IMR-90 (cell line): ENCODE data around the gene KIF5C. TPM values are rescaled to one million over a fixed set of nuclear protein-coding genes. Genes with fewer than 3 reads are reported as not detected.

Experiments
- ATAC-seq: fragments of 200-7000 bp; cut with Tn5 transposase; 2 replicates; pipeline ENCODE4 v1.9.1; 2020; ENCODE audit warnings: low read depth, mild to moderate bottlenecking, moderate library complexity
- BruUV-seq: library from RNA; stranded (reverse); fragments of 400-500 nt; replicated peaks from 2 replicates; lab custom pipeline; 2021; lab: Mats Ljungman, UMichigan
- CTCF ChIA-PET: fragments of 300-600 bp; formaldehyde crosslinking; extraction: SDS; loops from one replicate; lab custom pipeline; 2021; ENCODE audit warnings: antibody characterized with exemption; lab: Yijun Ruan, JAX
- POLR2A ChIA-PET: fragments of 300-600 bp; sonication (Branson Sonifier 250); formaldehyde crosslinking; loops from one replicate; lab custom pipeline; 2022; ENCODE audit warnings: antibody characterized with exemption; ENCODE audit not compliant: unreplicated experiment; lab: Charles Lee
- DNase-seq: peaks from one replicate; pipeline ENCODE4 v3.0.0; 2013
- H2AFZ ChIP-seq: replicated peaks from 2 replicates; pipeline ENCODE3; 2013; ENCODE audit warnings: low read length, mild to moderate bottlenecking; ENCODE audit not compliant: poor library complexity
- H2AK5ac ChIP-seq: 2 replicates; pipeline ENCODE4 v1.6.1; 2013; ENCODE audit warnings: low read depth, low read length, inconsistent platforms
- H2AK9ac ChIP-seq: replicated peaks from 2 replicates; pipeline ENCODE3; 2013; ENCODE audit warnings: mild to moderate bottlenecking, low read depth, low read length, moderate library complexity; ENCODE audit not compliant: poor library complexity
- H2BK120ac ChIP-seq: 2 replicates; pipeline ENCODE4 v1.6.1; 2013; ENCODE audit warnings: low read depth, low read length, inconsistent platforms
- H2BK15ac ChIP-seq: 3 replicates; pipeline ENCODE4 v1.6.1; 2013; ENCODE audit warnings: low read depth, low read length, inconsistent platforms
- H2BK20ac ChIP-seq: 2 replicates; pipeline ENCODE4 v1.6.1; 2013; ENCODE audit warnings: low read depth, mild to moderate bottlenecking, inconsistent platforms, low read length, moderate library complexity
- H2BK5ac ChIP-seq: 2 replicates; pipeline ENCODE4 v1.6.1; 2013; ENCODE audit warnings: mild to moderate bottlenecking, low read depth, low read length, inconsistent platforms; ENCODE audit not compliant: poor library complexity, severe bottlenecking
- H3K14ac ChIP-seq: replicated peaks from 2 replicates; pipeline ENCODE4 v1.6.1; 2013; ENCODE audit warnings: low read depth, low read length, inconsistent platforms
- H3K18ac ChIP-seq: 2 replicates; pipeline ENCODE4 v1.6.1; 2013; ENCODE audit warnings: low read depth, low read length, control low read depth
- H3K23ac ChIP-seq: 2 replicates; pipeline ENCODE4 v1.6.1; 2013; ENCODE audit warnings: low read depth, low read length, inconsistent platforms
- H3K27ac ChIP-seq: 2 replicates; pipeline ENCODE4 v1.5.1; 2013; ENCODE audit warnings: mild to moderate bottlenecking, control low read depth, low read length; ENCODE audit not compliant: insufficient read depth
- H3K27me3 ChIP-seq: 2 replicates; pipeline ENCODE4 v1.6.1; 2013; ENCODE audit warnings: low read length; ENCODE audit not compliant: control insufficient read depth, insufficient read depth
- H3K36me3 ChIP-seq: 2 replicates; pipeline ENCODE4 v1.6.1; 2013; ENCODE audit warnings: low read length, mixed read lengths; ENCODE audit not compliant: control insufficient read depth, insufficient read depth
- H3K4ac ChIP-seq: 2 replicates; pipeline ENCODE4 v1.6.1; 2013; ENCODE audit warnings: low read depth, low read length, inconsistent platforms
- H3K4me1 ChIP-seq: 2 replicates; pipeline ENCODE4 v1.6.1; 2013; ENCODE audit warnings: low read length, mixed read lengths; ENCODE audit not compliant: control insufficient read depth, insufficient read depth
- H3K4me2 ChIP-seq: 2 replicates; pipeline ENCODE4 v1.6.1; 2013; ENCODE audit warnings: low read depth, mild to moderate bottlenecking, control low read depth, low read length, moderate library complexity
- H3K4me3 ChIP-seq: 2 replicates; pipeline ENCODE4 v1.5.1; 2013; ENCODE audit warnings: low read depth, mild to moderate bottlenecking, control low read depth, low read length, moderate library complexity; ENCODE audit not compliant: insufficient read depth
- H3K56ac ChIP-seq: 2 replicates; pipeline ENCODE4 v1.6.1; 2013; ENCODE audit warnings: low read length, inconsistent platforms; ENCODE audit not compliant: insufficient read depth; ENCODE audit errors: extremely low read depth
- H3K79me1 ChIP-seq, 2 experiments: 2 replicates each; pipeline ENCODE4 v1.6.1; 2013; ENCODE audit warnings: low read length in 2 of 2, inconsistent platforms in 1 of 2, low read depth in 1 of 2
- H3K9ac ChIP-seq: 2 replicates; pipeline ENCODE4 v1.6.1; 2013; ENCODE audit warnings: low read depth, low read length, control low read depth
- H3K9me1 ChIP-seq: 2 replicates; pipeline ENCODE4 v1.6.1; 2013; ENCODE audit warnings: low read length, inconsistent platforms; ENCODE audit not compliant: insufficient read depth
- H3K9me3 ChIP-seq: 2 replicates; pipeline ENCODE4 v1.6.1; 2013; ENCODE audit warnings: low read length; ENCODE audit not compliant: control insufficient read depth, insufficient read depth
- H4K20me1 ChIP-seq: 2 replicates; pipeline ENCODE4 v1.6.1; 2013; ENCODE audit warnings: low read length, inconsistent platforms; ENCODE audit not compliant: insufficient read depth
- H4K5ac ChIP-seq: 2 replicates; pipeline ENCODE4 v1.6.1; 2013; ENCODE audit warnings: mild to moderate bottlenecking, low read depth, low read length, control low read depth
- H4K8ac ChIP-seq, 2 experiments: 2 replicates each; pipeline ENCODE4 v1.6.1; 2013; ENCODE audit warnings: low read depth in 2 of 2, low read length in 2 of 2, control low read depth in 1 of 2, inconsistent platforms in 1 of 2
- H4K91ac ChIP-seq: 2 replicates; pipeline ENCODE4 v1.6.1; 2013; ENCODE audit warnings: low read depth, low read length, inconsistent platforms; ENCODE audit not compliant: insufficient read depth
- BHLHE40 ChIP-seq: fragments of 150-350 bp; IDR thresholded peaks from 2 replicates; pipeline ENCODE4 v1.6.1; 2016; ENCODE audit warnings: mild to moderate bottlenecking, low read depth, low read length
- CEBPB ChIP-seq: IDR thresholded peaks from 2 replicates; pipeline ENCODE4 v1.6.1; 2012; ENCODE audit warnings: low read depth, low read length, improper control_type of control experiment
- CHD1 ChIP-seq: IDR thresholded peaks from 2 replicates; pipeline ENCODE4 v1.6.1; 2012; ENCODE audit warnings: low read depth, low read length, improper control_type of control experiment
- CTCF ChIP-seq: conservative IDR thresholded peaks from 2 replicates; pipeline ENCODE4 v1.5.1; 2012; ENCODE audit warnings: mild to moderate bottlenecking, low read depth, low read length, improper control_type of control experiment
- ELK1 ChIP-seq: fragments of 150-350 bp; IDR thresholded peaks from 2 replicates; pipeline ENCODE4 v1.6.1; 2016; ENCODE audit warnings: low read depth, mild to moderate bottlenecking, low read length, moderate library complexity, borderline replicate concordance
- FOS ChIP-seq: fragments of 150-350 bp; IDR thresholded peaks from 2 replicates; pipeline ENCODE4 v1.6.1; 2016; ENCODE audit warnings: low read depth, low read length
- MAFK ChIP-seq: IDR thresholded peaks from 2 replicates; pipeline ENCODE4 v1.6.1; 2012; ENCODE audit warnings: low read depth, low read length, improper control_type of control experiment
- MAZ ChIP-seq: IDR thresholded peaks from 2 replicates; pipeline ENCODE4 v1.6.1; 2012; ENCODE audit warnings: low read depth, mild to moderate bottlenecking, low read length, improper control_type of control experiment, moderate library complexity, borderline replicate concordance
- POLR2A ChIP-seq: IDR thresholded peaks from 2 replicates; pipeline ENCODE4 v1.6.1; 2012; ENCODE audit warnings: mild to moderate bottlenecking, low read depth, low read length
- RAD21 ChIP-seq: IDR thresholded peaks from 2 replicates; pipeline ENCODE4 v1.6.1; 2012; ENCODE audit warnings: low read length, improper control_type of control experiment
- RCOR1 ChIP-seq: IDR thresholded peaks from 2 replicates; pipeline ENCODE4 v1.6.1; 2012; ENCODE audit warnings: mild to moderate bottlenecking, low read length, improper control_type of control experiment; ENCODE audit not compliant: insufficient replicate concordance
- SMC3 ChIP-seq: fragments of 150-350 bp; IDR thresholded peaks from 2 replicates; pipeline ENCODE4 v1.6.1; 2016; ENCODE audit warnings: low read depth, mild to moderate bottlenecking, antibody characterized with exemption, low read length, moderate library complexity
- USF2 ChIP-seq: fragments of 150-350 bp; IDR thresholded peaks from 2 replicates; pipeline ENCODE4 v1.6.1; 2017; ENCODE audit warnings: mild to moderate bottlenecking, antibody characterized with exemption, low read length, low read depth
- WGBS, 2 experiments: methylation state at CpG; one replicate each; pipeline versions ENCODE4 v1.1.5 to v1.1.7; 2013; ENCODE audit warnings: missing lambda C conversion rate in 2 of 2; ENCODE audit not compliant: insufficient read length in 1 of 2; ENCODE audit errors: extremely low coverage in 2 of 2; 5-methylcytosine and 5-hydroxymethylcytosine counted together
- dilution Hi-C: fragments of 300-500 bp; cut with HindIII; formaldehyde crosslinking; loops from one replicate; pipeline ENCODE4 v1.14.3; 2018; ENCODE audit warnings: low sequenced_read_pairs; ENCODE audit not compliant: unreplicated experiment
- in situ Hi-C: fragments of 300-500 bp; cut with MboI; formaldehyde crosslinking; loops from 3 replicates; pipeline ENCODE4 v1.14.3; 2019; ENCODE audit warnings: low sequenced_read_pairs, inconsistent platforms, mixed read lengths
- intact Hi-C: fragments of 100-400 bp; cut with micrococcal nuclease; formaldehyde crosslinking; loops from 2 replicates; pipeline ENCODE4 v1.10.0; 2022
- polyA plus RNA-seq, 3 experiments: library from polyadenylated mRNA; depleted of rRNA; stranded (reverse); fragments of >200 nt; gene quantifications; 2 replicates each; pipeline ENCODE4 v1.2.3, GENCODE V29; 2012; ENCODE audit warnings: low replicate concordance in 1 of 3
- total RNA-seq: library from RNA; depleted of rRNA; stranded (reverse); fragments of >200 nt; gene quantifications from 2 replicates; pipeline ENCODE4 v1.2.3, GENCODE V29; 2012

Gene KIF5C
- total and polyA plus RNA-seq, 2 of the 4 experiments (the other 2 are of a cell fraction): 0.10 to 0.18 TPM

- Histone ChIP-seq H4K5ac (no peak overlapping the region), H4K8ac (no peak overlapping the region), H2BK120ac (no peak overlapping the region), H4K20me1 (no peaks in the 10 kb centered on the region), H2AFZ (peak overlapping the region; percentile 28), H3K9ac (no peak overlapping the region), H3K4me2 (no peak overlapping the region), H2BK20ac (no peak overlapping the region), H2BK15ac (no peak overlapping the region), H3K23ac (no peak overlapping the region), H3K9me1 (no peaks in the 10 kb centered on the region), H3K56ac (no peak overlapping the region), H4K91ac (no peak overlapping the region), H3K4ac (no peak overlapping the region), H3K18ac (no peak overlapping the region), H3K14ac (no peak overlapping the region), H3K4me1 (no peaks in the 10 kb centered on the region), H3K27me3 (no peaks in the 10 kb centered on the region; the same call in 1 of the 2 replicates), H3K9me3 (no peaks in the 10 kb centered on the region), H3K27ac (no peak overlapping the region), H2AK5ac (no peak overlapping the region), H2BK5ac (no peak overlapping the region), H3K36me3 (no peaks in the 10 kb centered on the region), H3K79me1 (no peaks in the 10 kb centered on the region), H2AK9ac (no peak overlapping the region), H3K4me3 (no peak overlapping the region)
- in situ Hi-C loops: loop anchor here (25.0 kb wide), 1 partner anchor 994 kb away; no protein-coding TSS in a partner anchor
- TF ChIP-seq RCOR1 (no peak), RAD21 (no peak), CEBPB (no peak), BHLHE40 (no peak), POLR2A (no peak), ELK1 (no peak), CTCF (no peak), MAZ (no peak), FOS (no peak), SMC3 (no peak), CHD1 (no peak), MAFK (no peak), USF2 (no peak)
- POLR2A ChIA-PET: no interaction called here
- no peak for ATAC-seq
- DNase-seq: no peak
- no TSS peak for BruUV-seq
- WGBS, 2 experiments: 79% methylated on average over 3 of the region's 6 CpGs; no CpG with 5 or more reads in 1 of the 2 experiments
- intact Hi-C loops: no loop called here
- CTCF ChIA-PET: interaction anchor here (1.0 kb wide), 1 partner anchor 13 kb away, joined by 3 read pairs; no protein-coding TSS in a partner anchor
- dilution Hi-C loops: no loop called here
Measured at GRCh38 chr2:148981324-148981723, 106.3 kb downstream of the KIF5C start.
